CD4-positive, alpha-beta T cell treated with Interleukin-10 for 1 hour (primary cell): Measurements from ENCODE around the gene GATD1.

ENCODE experiments used
- DNase-seq: peaks from one replicate; pipeline ENCODE4 v3.0.0-alpha.2; 2020

GATD1 gene

GRCh38 chr11:776561-777287, 563 bp downstream of the GATD1 start:
- no peak for DNase-seq

- DNase-seq: no peak
Measured at GRCh38 chr11:776263-776560, 1.1 kb downstream of the GATD1 start.

DNA sequence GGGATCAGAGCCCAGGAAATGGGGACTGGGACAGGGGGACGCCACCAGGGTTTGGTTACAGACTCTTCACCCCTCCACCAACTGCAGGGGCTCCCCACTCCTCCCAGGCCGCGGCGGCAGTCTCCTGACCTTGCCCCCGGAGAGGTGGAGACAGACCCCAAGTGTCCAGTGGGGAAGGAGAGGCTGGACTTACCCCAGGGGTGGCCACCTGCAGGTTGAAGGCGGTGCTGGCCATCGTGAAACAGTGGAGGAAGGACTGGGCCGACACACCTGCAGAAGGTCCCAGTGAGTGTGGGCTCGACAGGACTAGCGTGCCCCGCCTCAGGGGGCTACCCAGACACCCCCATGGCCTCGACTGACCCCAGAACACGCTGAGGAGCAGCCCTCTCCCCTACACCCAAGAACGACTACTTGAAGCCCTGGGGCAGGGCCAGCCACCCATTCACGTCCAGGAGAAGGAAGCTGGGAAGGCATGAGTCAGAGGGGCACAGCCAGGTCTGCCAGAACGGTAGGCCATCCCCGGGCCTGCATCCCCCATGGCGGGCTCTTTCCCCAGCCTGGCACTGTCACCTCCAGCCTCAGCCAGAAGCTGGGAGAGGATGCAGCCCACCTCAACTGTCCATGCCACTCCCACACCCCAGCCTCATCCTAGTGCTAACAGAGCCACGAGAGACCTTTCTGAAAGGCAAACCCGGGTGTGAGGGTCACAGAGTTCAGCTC, 2.3 kb downstream of the GATD1 start:
- no peak for DNase-seq

DNA sequence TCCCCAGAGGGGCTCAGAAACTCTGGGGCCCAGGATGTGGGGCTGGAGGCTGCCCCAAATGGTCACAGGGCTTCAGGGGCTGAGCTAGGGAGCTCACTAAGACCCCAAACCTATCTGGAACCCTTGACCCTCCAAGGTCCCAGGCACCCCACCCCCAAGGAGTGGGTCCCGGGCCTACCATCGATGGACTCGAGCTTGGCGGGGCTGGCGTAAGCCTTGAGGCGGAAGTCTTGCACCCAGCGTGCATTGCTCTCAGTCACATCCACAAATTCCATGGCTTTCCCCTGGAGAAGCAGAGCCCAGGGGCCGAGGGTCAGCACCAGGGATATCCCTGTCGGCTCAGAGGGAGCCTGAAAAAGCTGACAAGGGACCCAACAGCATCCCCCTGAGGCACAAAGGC, 3.5 kb downstream of the GATD1 start:
- DNase-seq: no peak

- no peak for DNase-seq
Measured at GRCh38 chr11:773425-773824, 3.9 kb downstream of the GATD1 start.

GRCh38 chr11:772429-773390, 4.6 kb downstream of the GATD1 start:
- DNase-seq: no peak

- no peak for DNase-seq
Measured at GRCh38 chr11:771617-772204, 5.6 kb downstream of the GATD1 start.

DNA sequence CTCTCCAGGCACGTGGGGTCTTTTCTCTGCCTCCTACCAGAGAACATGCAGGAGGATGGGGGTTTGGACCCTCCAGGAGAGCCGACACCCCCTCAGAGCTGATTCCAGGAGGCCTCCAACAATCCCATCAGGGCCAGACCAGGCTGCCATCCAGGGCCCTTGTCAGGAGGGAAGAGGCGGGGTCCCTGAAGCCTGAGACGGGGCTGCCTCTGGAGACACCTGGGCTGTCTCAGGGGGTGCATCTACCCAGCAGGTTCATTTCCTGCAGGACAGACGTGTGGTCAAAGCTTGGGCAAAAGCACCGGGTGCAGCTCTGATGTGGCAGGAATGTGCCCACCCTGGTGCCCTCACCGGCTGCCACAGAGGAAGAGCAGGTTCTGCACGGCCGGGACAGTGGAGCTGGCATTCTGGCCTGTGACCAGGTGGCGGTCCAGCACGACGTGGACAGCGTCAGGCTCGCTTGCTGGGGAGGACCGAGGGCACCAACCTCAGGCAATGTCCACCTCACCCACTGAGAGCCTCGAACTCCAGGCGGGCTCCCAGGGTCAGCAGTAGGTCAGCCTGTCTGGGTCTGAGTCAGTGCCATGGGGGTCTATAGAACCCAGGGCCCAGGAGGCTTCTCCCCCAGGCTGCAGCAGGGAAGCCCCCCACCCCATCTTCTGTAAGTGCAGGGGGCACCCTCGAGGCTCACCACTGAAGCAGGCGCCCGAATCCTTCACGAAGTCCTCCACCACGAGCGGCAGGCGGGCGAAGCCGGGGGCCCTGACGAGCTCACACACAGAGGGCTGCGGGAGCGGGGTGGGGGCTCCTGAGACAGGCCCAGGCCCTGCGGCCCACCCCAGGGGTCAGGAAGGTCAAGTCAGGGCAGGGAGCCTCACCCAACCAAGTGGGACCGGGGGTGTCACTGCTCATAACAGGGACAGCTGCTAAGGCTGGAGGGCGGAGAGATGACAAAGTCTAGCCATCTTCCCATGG, 6.4 kb downstream of the GATD1 start:
- no peak for DNase-seq

DNA sequence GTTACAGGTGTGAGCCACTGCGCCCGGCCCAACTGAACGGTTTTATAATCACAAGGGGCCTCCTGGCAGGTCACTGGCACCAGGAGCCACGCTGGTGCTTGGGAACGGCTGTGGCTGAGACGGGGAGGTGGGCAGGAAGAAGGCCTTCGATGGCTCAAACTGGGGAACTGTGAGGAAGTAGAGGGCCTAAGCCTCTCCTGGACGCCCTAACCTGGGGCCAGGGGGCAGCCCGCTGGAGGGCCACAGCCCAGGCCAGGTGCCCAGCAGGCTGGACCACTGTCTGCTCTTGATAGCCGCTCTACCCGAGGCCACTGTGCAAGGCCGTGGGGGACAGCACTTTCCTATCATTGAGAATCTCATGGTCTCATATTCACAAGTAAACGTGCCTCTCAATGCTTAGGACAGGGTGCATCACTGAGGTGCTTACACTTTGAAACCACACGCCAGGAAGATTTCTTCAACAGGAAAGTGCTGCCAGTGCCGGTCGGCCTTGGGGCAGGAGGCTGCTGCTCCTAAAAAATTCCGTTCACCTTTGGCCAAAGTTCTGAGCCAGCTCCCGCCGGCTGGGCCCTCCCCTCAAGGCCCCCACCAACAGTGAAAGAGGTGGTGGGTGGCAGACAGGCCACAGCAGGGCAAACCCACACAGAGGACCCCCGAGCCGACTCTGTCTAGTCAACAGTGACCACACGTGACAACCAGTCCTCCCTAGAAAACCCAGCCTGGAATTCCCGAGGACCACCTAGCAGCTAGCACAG, 7.2 kb downstream of the GATD1 start:
- no peak for DNase-seq

DNA sequence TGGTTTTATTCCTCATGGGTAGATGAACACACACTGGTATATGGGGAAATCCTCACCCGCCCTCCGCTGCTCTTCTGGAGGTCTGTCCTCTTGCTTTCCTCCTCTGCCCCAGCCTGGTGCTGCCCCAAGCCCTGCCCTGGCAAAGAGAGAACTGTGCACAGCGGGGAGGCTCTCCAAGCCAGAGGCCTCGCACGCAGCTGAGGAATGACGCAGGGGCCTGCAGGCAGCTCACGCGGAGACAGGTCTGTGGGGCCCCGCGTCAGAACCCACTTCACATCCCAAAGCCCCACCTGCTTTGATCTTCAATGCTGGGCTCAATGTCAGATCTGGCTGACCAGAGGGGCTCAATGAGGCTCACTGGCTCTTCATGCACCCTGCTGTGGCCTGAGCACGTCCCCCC, 10.0 kb downstream of the GATD1 start:
- DNase-seq: no peak

DNA sequence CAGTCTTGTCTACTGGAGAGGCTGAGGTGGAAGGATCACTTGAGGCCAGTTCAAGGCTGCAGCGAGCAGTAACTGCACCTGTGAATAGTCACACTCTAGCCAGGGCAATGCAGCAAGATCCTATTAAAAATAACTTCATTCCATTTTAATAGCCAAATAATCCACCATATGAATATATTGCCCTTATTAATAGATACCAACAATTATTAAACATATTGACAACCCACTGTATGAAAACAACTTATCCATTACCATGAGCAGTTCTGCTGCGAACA, 10.4 kb downstream of the GATD1 start:
- DNase-seq: no peak

DNA sequence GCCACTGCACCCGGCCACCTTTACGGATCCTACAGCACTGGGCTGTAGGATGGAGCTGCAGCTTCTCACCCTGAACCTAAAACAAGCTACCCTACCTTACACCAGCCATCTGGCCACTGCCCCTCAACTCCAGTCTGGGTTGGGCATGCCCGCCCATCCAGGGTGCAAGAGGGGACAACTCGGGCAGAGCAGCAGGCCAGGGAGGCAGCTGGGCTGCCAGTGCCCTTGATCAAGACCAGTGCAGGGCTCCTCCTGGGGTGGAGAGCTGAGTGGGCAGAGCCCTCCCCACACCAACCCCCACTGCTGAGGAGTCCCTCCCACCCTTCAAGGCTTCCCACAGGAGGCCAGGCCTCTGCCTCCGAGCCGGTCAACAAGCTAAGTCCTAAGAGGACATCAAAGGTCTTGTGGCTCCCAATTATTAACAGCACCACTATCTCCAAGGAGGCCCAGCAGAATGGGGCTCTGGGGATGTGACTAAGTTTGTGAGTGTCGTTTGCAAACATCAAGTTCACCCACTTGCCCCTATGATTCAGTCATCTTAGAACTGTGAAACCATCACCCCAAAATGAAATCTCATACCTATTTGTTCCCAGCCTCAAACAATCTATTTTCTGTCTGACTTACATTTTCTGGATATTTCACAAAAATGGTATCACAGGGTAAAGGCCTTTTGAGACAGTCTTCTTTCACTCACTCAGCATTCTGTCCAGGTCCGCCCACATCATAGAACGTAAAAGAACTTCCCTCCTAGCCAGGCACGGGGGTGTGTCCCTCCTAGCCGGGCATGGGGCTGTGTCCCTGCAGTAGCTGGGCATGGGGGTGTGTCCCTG, 11.0 kb downstream of the GATD1 start:
- DNase-seq: no peak

- DNase-seq: no peak
Measured at GRCh38 chr11:765802-766091, 11.5 kb downstream of the GATD1 start.

GRCh38 chr11:765025-765801, 12.1 kb downstream of the GATD1 start:
- peak; percentile 76 for DNase-seq

- no peak for DNase-seq
Measured at GRCh38 chr11:764322-765024, 12.8 kb downstream of the GATD1 start.

DNA sequence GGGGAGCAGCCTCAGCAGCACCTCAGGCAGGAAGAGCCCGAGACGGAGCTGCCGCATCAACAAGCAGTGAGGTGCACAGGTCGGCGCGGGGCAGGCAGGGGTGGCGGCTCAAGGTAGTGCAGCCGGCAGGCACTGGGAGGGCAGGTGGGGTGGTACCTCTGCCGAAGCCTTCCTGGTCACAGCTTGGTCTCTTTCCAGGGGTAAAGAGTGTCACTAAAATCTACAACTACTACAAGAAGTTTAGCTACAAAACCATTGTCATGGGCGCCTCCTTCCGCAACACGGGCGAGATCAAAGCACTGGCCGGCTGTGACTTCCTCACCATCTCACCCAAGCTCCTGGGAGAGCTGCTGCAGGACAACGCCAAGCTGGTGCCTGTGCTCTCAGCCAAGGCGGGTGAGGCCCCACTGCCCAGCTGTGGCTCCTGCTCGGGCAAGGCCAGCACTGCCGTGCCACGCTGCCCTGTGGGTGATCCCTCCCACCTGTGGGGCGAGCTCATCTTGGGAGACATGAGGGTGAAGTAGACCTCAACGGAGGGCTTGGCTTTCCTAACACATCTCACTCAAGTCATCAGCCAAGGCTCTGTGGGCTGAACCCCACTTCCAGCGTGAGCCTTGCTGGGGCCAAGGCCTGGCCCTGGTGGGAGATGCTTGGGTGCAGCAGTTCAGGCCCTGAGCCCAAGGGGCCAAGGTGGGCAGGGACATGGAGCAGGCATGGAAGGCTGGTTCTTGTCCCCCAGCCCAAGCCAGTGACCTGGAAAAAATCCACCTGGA, 13.6 kb downstream of the GATD1 start:
- DNase-seq: no peak

DNA sequence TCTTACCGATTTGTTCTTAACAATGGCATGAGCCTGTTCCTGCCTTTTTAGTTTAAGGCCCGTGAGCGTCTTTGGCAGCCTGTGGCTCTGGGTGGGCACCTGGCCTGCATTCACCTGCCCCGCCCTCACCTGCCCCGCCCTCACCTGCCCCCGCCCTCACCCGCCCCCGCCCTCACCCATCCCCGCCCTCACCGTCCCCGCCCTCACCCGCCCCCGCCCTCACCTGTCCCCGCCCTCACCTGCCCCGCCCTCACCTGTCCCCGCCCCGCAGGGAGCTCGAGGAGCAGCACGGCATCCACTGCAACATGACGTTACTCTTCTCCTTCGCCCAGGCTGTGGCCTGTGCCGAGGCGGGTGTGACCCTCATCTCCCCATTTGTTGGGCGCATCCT, 14.2 kb downstream of the GATD1 start:
- no peak for DNase-seq

DNA sequence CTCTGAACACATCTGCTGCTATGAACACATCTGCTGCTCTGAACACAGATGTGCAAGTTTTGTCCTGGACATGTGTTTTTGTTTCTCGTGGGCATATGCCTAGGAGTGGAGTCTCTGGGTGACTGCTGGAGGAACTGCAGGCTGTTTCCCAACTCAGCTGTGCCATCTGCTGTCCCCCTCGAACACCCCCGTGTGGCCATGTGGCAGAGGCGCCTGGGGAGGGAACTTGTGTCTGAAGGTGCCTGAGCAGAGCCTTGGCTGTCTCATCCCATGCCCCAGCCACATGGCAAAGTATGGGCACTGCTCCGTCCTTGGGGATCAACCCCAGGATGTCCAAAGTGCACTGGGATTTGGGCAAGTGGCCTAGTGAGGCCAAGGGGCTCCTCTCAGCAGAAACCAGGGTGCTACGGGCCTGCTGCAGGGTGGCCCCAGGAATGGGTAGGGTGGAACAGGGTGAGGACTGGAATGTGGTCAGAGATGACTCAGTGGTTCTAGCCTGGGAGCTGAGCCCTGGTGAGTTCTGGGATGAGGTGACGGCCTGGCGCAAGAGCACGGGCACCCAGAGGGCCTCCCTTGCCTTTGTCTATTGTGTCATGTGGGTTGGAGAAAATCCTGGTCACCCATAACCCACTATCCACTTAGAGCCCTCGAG, 14.7 kb downstream of the GATD1 start:
- no peak for DNase-seq
